GM21528 (cell line): ENCODE results near the gene TMF1.
A peak's percentile ranks its signal among the peaks of the same experiment; 100 is the strongest.

Experiments
- ATAC-seq: cut with Tn5 transposase; IDR thresholded peaks from one replicate; pipeline ENCODE4 v1.9.1; 2021; ENCODE audit warnings: mild to moderate bottlenecking, moderate library complexity; ENCODE audit not compliant: unreplicated experiment, low FRiP score

TMF1 gene

GRCh38 chr3:68986496-68987208 is 65.5 kb downstream of the TMF1 start:
- no peak for ATAC-seq

GRCh38 chr3:68985146-68985790 is 66.9 kb downstream of the TMF1 start:
- no peak for ATAC-seq

- ATAC-seq: no peak
These were observed 68.1 kb downstream of the TMF1 start for GRCh38 chr3:68984011-68984530.

GRCh38 chr3:68977486-68978167 is 74.5 kb downstream of the TMF1 start:
- no peak for ATAC-seq

- ATAC-seq: no peak
These were observed 77.4 kb downstream of the TMF1 start for GRCh38 chr3:68974711-68975110.

- no peak for ATAC-seq
These were observed 78.5 kb downstream of the TMF1 start for GRCh38 chr3:68973639-68974038.

DNA sequence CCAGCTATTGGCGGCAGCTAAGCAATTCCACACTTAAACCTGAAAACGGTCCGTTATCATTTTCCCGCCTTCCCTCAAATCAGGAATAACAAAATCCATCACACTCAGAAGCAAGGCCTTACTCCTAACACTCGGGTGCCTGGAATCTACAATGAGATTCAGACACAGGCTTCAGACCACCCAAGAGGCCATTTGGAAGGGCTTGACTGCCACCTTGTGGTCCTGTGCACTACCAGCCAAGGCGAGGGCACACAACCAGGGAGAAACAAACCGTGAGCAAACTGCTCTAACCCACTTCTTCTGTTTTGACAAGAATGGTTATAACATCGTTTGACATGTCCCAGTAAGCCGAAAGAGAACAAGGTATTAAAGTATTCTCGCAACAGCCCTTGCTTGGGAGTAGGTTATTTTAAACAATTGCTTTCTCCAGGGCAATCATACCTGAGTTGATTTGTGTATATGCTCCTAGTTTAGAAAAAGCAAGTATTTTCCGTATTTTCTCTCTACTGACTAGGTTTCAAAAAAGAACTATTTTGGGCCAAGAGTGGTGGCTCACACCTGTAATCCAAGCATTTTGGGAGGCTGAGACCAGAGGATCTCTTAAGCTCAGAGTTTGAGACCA is 79.7 kb downstream of the TMF1 start:
- peak; percentile 60 for ATAC-seq
